Measurements from ENCODE around the gene THEM5.

DNA sequence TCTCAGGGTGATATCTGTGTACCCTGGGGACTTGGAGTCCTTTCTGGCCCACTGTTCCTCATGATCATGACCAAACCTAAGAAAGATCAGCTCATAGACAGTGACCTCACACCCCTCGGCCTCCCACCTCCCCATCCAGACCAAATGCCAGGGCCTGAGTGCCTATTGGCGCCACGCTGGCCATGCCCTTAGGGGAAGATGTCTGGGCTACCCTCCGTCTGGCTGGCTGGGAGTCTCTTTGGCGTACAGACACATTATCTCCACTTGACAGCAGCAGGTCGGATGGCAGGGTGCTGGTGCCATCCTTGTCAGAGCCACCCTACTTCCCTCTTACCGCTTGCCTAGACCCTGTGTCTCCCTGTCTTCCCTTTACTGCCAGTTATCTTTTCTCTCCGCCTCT lies 30.3 kb downstream of the THEM5 start:
- no peak for TF ChIP-seq EZH2phosphoT487 (IDR thresholded peaks at IDR 0.05; ENCODE audit: borderline replicate concordance, low read length)
- TF ChIP-seq, protein P1, sequence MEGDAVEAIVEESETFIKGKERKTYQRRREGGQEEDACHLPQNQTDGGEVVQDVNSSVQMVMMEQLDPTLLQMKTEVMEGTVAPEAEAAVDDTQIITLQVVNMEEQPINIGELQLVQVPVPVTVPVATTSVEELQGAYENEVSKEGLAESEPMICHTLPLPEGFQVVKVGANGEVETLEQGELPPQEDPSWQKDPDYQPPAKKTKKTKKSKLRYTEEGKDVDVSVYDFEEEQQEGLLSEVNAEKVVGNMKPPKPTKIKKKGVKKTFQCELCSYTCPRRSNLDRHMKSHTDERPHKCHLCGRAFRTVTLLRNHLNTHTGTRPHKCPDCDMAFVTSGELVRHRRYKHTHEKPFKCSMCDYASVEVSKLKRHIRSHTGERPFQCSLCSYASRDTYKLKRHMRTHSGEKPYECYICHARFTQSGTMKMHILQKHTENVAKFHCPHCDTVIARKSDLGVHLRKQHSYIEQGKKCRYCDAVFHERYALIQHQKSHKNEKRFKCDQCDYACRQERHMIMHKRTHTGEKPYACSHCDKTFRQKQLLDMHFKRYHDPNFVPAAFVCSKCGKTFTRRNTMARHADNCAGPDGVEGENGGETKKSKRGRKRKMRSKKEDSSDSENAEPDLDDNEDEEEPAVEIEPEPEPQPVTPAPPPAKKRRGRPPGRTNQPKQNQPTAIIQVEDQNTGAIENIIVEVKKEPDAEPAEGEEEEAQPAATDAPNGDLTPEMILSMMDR (conservative IDR thresholded peaks at IDR 0.05; ENCODE audit: low read depth, low read length): no peak
- no peak for TF ChIP-seq EZH2 (IDR thresholded peaks at IDR 0.05; ENCODE audit: low read length, unreplicated experiment)

Measured in PC-3 (cell line).